K562 (cell line): ENCODE measurements around the gene EFCAB5. TPM values are rescaled to one million over a fixed set of nuclear protein-coding genes. Genes with fewer than 3 reads are reported as not detected.
A peak's percentile ranks its signal among the peaks of the same experiment; 100 is the strongest.
"Not testable (repeated sequence)": the region's sequence is repeated elsewhere in the genome, so short reads cannot be mapped to it uniquely, and the experiment has no call there.

Source experiments
- ATAC-seq: fragments of 200-7000 bp; cut with Tn5 transposase; 3 replicates; pipeline ENCODE4 v1.9.1; 2020; ENCODE audit warnings: moderate library complexity
- BruUV-seq: library from RNA; stranded (reverse); fragments of 400-500 nt; replicated peaks from 2 replicates; lab custom pipeline; 2021; lab: Mats Ljungman, UMichigan
- CTCF ChIA-PET: fragments of 300-600 bp; formaldehyde crosslinking; extraction: SDS; loops from one replicate; lab custom pipeline; 2021; ENCODE audit warnings: low intra/inter-chr PET ratio; lab: Yijun Ruan, JAX
- POLR2A ChIA-PET: fragments of 300-600, 350-650 bp; sonication (Branson Sonifier 250); formaldehyde crosslinking; extraction: SDS; loops from one replicate; lab custom pipeline; 2021; ENCODE audit warnings: antibody characterized with exemption, inconsistent platforms; lab: Yijun Ruan, JAX
- DNase-seq, 4 experiments: peaks; one replicate each; pipeline versions ENCODE4 v3.0.0 to v3.0.0-alpha.2; 2011 to 2018; ENCODE audit warnings: low spot score in 3 of 4, mixed read lengths in 3 of 4; ENCODE audit errors: extremely low read depth in 1 of 4
- FAIRE-seq: peaks from 2 replicates; lab custom pipeline; 2011; peaks lifted over from hg19 to GRCh38; lab: Jason Lieb, UNC
- H2AFZ ChIP-seq: 2 replicates; pipeline ENCODE4 v1.6.0; 2011; ENCODE audit warnings: low read depth, low read length, control low read depth, inconsistent platforms
- H3K27ac ChIP-seq: fragments of 200-600 bp; 3 replicates; pipeline ENCODE4 v1.8.0; 2011; ENCODE audit warnings: low read depth, mild to moderate bottlenecking, control low read depth, inconsistent platforms, low read length, moderate library complexity, mixed read lengths; ENCODE audit errors: extremely low read depth
- H3K27me3 ChIP-seq, 2 experiments: fragments of 300-600 bp in 1 of 2; 2 replicates in 1 of 2; 3 replicates in 1 of 2; pipeline versions ENCODE4 v1.6.0 to v1.8.0; 2011; ENCODE audit warnings: inconsistent platforms in 2 of 2, low read length in 2 of 2, mild to moderate bottlenecking in 1 of 2, mixed read lengths in 1 of 2, moderate library complexity in 1 of 2; ENCODE audit not compliant: control insufficient read depth in 2 of 2, insufficient read depth in 2 of 2
- H3K36me3 ChIP-seq: fragments of 300-600 bp; 3 replicates; pipeline ENCODE4 v1.8.0; 2011; ENCODE audit warnings: mild to moderate bottlenecking, low read length, inconsistent platforms; ENCODE audit not compliant: control insufficient read depth, insufficient read depth
- H3K4me1 ChIP-seq, 2 experiments: fragments of 200-600 bp in 1 of 2; replicated peaks in 1 of 2; 2 replicates in 1 of 2; 3 replicates in 1 of 2; pipeline versions ENCODE4 v1.5.1 to v1.8.0; 2011; ENCODE audit warnings: inconsistent platforms in 2 of 2, low read length in 2 of 2, mild to moderate bottlenecking in 1 of 2, mixed read lengths in 1 of 2, moderate library complexity in 1 of 2; ENCODE audit not compliant: control insufficient read depth in 2 of 2, insufficient read depth in 2 of 2
- H3K4me2 ChIP-seq: 2 replicates; pipeline ENCODE4 v1.6.1; 2011; ENCODE audit warnings: low read length, control low read depth, inconsistent platforms, mixed read lengths; ENCODE audit not compliant: insufficient read depth
- H3K4me3 ChIP-seq: fragments of 200-600 bp; sonication (generic), shearing (Covaris generic); 2 replicates; pipeline ENCODE4 v1.5.1; 2016; ENCODE audit warnings: control low read depth, inconsistent platforms
- H3K79me2 ChIP-seq: fragments of 200-600 bp; 3 replicates; pipeline ENCODE4 v1.8.0; 2011; ENCODE audit warnings: low read length, inconsistent platforms; ENCODE audit not compliant: control insufficient read depth, insufficient read depth
- H3K9ac ChIP-seq, 2 experiments: 2 replicates each; pipeline versions ENCODE4 v1.6.0 to v1.6.1; 2011; ENCODE audit warnings: low read depth in 2 of 2, low read length in 2 of 2, control low read depth in 1 of 2, inconsistent platforms in 1 of 2, mild to moderate bottlenecking in 1 of 2, mixed read lengths in 1 of 2; ENCODE audit not compliant: insufficient read depth in 1 of 2
- H3K9me1 ChIP-seq: one replicate; pipeline ENCODE4 v1.6.0; 2011; ENCODE audit warnings: inconsistent platforms, mild to moderate bottlenecking, low read length, moderate library complexity; ENCODE audit not compliant: control insufficient read depth, insufficient read depth
- H3K9me3 ChIP-seq: replicated peaks from 2 replicates; pipeline ENCODE4 v1.5.1; 2011; ENCODE audit warnings: low read depth, low read length, inconsistent platforms; ENCODE audit not compliant: control insufficient read depth, insufficient read depth
- H4K20me1 ChIP-seq: replicated peaks from 2 replicates; pipeline ENCODE4 v1.6.1; 2011; ENCODE audit warnings: low read length, inconsistent platforms, mixed read lengths; ENCODE audit not compliant: control insufficient read depth, insufficient read depth
- CBX3 ChIP-seq, 2 experiments: IDR thresholded peaks; 1 replicate in 1 of 2; 2 replicates in 1 of 2; pipeline ENCODE4 v1.6.1; 2012; ENCODE audit warnings: inconsistent platforms in 2 of 2, low read length in 2 of 2, borderline replicate concordance in 1 of 2, control low read depth in 1 of 2
- CBX5 ChIP-seq: IDR thresholded peaks from 2 replicates; pipeline ENCODE4 v1.6.1; 2014; ENCODE audit warnings: low read depth, borderline replicate concordance
- RAD21 ChIP-seq, 2 experiments: fragments of 250-450 bp in 1 of 2; fragments of 450-650 bp in 1 of 2; sonication (Bioruptor Pico) in 1 of 2; formaldehyde crosslinking in 1 of 2; IDR thresholded peaks in 1 of 2; conservative IDR thresholded peaks in 1 of 2; 2 replicates each; pipeline versions ENCODE4 v1.4.0 to v1.8.0; 2020 to 2022; ENCODE audit warnings: mild to moderate bottlenecking in 2 of 2, moderate library complexity in 1 of 2
- TRIM28 ChIP-seq: fragments of 450-650 bp; IDR thresholded peaks from 2 replicates; pipeline ENCODE4 v1.6.1; 2017
- ZEB2 ChIP-seq: fragments of 450-650 bp; IDR thresholded peaks from 2 replicates; pipeline ENCODE4 v1.6.1; 2016
- WGBS: fragments of 100-300 bp; shearing (Covaris generic); methylation state at CpG from one replicate; pipeline ENCODE4 v1.1.6; 2016; ENCODE audit warnings: low coverage, mixed read lengths; ENCODE audit not compliant: insufficient coverage; ENCODE audit errors: missing lambda C conversion rate; 5-methylcytosine and 5-hydroxymethylcytosine counted together
- in situ Hi-C: fragments of 300-500 bp; cut with MboI; formaldehyde crosslinking; loops from 4 replicates; pipeline ENCODE4 v1.15.0; 2018; ENCODE audit warnings: inconsistent platforms, mixed read lengths
- intact Hi-C: fragments of 100-400 bp; cut with micrococcal nuclease; formaldehyde crosslinking; loops from 2 replicates; pipeline ENCODE4 v1.14.2; 2022
- polyA plus RNA-seq, 8 experiments: library from polyadenylated mRNA; depleted of rRNA in 4 of 8; stranded (reverse) in 5 of 8; unstranded in 3 of 8; fragments of >200 nt; fragmentation: Nextera tagmentation in 2 of 8; fragmentation: Illumina TruSeq in 1 of 8; extraction: Ambion mirVana in 2 of 8; extraction: Trizol in 1 of 8; gene quantifications; 2 replicates each; pipeline versions ENCODE4 v1.2.1 to v1.2.3, GENCODE V29; 2011 to 2014; ENCODE audit warnings: inconsistent platforms in 1 of 8, missing spikeins in 1 of 8
- total RNA-seq, 7 experiments: library from RNA; depleted of rRNA in 6 of 7; stranded (reverse); fragments of >200 nt in 6 of 7; fragmentation: Illumina TruSeq in 2 of 7; extraction: Trizol in 2 of 7; gene quantifications; 2 replicates each; pipeline versions ENCODE4 v1.2.1 to v1.2.3, GENCODE V29; 2011 to 2021; ENCODE audit warnings: low replicate concordance in 1 of 7
- TF ChIP-seq, protein P1 (sequence below), 3 experiments: IDR thresholded peaks in 2 of 3; conservative IDR thresholded peaks in 1 of 3; 2 replicates each; pipeline ENCODE4 v1.5.1; 2011 to 2012; ENCODE audit warnings: low read length in 3 of 3, mild to moderate bottlenecking in 3 of 3, control low read depth in 2 of 3, improper control_type of control experiment in 1 of 3, inconsistent platforms in 1 of 3, low read depth in 1 of 3, mixed read lengths in 1 of 3, moderate library complexity in 1 of 3; ENCODE audit not compliant: insufficient read depth in 2 of 3

The EFCAB5 gene
- total and polyA plus RNA-seq, 9 of the 15 experiments (the other 6 are each of a cell fraction or from before 2014, with no cell fraction given): 0.06 to 0.11 TPM; not detected in 7

DNA sequence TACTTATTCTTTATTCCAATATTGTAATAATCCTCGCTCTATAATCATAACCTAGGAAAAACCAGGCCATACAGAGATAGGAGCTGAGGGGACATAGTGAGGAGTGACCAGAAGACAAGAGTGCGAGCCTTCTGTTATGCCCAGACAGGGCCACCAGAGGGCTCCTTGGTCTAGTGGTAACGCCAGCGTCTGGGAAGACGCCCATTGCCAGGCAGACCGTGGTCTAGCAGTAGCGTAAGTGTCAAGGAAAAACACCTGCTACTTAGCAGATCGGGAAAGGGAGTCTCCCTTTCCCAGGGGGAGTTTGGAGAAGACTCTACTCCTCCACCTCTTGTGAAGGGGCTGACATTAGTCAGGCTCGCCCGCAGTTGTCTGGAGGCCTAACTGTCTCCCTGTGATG lies 70.5 kb downstream of the EFCAB5 start:
- TF ChIP-seq ZEB2: peak; percentile 19; the same call in 1 of the 2 replicates
- TF ChIP-seq CBX3 (IDR thresholded peaks at IDR 0.05; ENCODE audit: borderline replicate concordance in 1 of 2, low read length in 2 of 2): peak in 1 of 2 experiments; percentile 48; a peak in 1 of 3 replicates
- TF ChIP-seq TRIM28: 0 out of 2 replicates have a peak, but pooled peaks have one; percentile 32
- TF ChIP-seq RAD21 (CRISPR knock-in tag; conservative IDR thresholded peaks at IDR 0.05 in 1 of 2, IDR thresholded peaks at IDR 0.05 in 1 of 2): peak in 1 of 2 experiments; percentile 57; a peak in 2 of 4 replicates
- 0 out of 2 replicates have a peak, but pooled peaks have one; percentile 66 for TF ChIP-seq CBX5
- TF ChIP-seq, protein P1, sequence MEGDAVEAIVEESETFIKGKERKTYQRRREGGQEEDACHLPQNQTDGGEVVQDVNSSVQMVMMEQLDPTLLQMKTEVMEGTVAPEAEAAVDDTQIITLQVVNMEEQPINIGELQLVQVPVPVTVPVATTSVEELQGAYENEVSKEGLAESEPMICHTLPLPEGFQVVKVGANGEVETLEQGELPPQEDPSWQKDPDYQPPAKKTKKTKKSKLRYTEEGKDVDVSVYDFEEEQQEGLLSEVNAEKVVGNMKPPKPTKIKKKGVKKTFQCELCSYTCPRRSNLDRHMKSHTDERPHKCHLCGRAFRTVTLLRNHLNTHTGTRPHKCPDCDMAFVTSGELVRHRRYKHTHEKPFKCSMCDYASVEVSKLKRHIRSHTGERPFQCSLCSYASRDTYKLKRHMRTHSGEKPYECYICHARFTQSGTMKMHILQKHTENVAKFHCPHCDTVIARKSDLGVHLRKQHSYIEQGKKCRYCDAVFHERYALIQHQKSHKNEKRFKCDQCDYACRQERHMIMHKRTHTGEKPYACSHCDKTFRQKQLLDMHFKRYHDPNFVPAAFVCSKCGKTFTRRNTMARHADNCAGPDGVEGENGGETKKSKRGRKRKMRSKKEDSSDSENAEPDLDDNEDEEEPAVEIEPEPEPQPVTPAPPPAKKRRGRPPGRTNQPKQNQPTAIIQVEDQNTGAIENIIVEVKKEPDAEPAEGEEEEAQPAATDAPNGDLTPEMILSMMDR (IDR thresholded peaks at IDR 0.05 in 2 of 3, conservative IDR thresholded peaks at IDR 0.05 in 1 of 3; ENCODE audit: insufficient read depth in 2 of 3, low read depth in 1 of 3, low read length in 3 of 3): peak in 2 of 3 experiments; percentile 21 to 34; a peak in 2 of 6 replicates
- H3K4me2 ChIP-seq, ATAC-seq, H3K36me3 ChIP-seq, H3K4me1 ChIP-seq, H3K9me3 ChIP-seq, H3K79me2 ChIP-seq, H3K4me3 ChIP-seq, H3K27me3 ChIP-seq, H2AFZ ChIP-seq, H4K20me1 ChIP-seq, H3K9ac ChIP-seq, in situ Hi-C loops, BruUV-seq, CTCF ChIA-PET, intact Hi-C loops, H3K9me1 ChIP-seq, H3K27ac ChIP-seq, FAIRE-seq: not testable (repeated sequence)
- peak in 1 of 4 experiments; percentile 23 for DNase-seq
- 20% methylated on average over 9 of the region's 10 CpGs for WGBS
- POLR2A ChIA-PET: interaction anchor here (0.6 kb wide), 1 partner anchor 668 kb away, joined by 3 read pairs; no protein-coding TSS in a partner anchor
